Measurements from ENCODE around the gene CUTA. TPM values are rescaled to one million over a fixed set of nuclear protein-coding genes. Genes with fewer than 3 reads are reported as not detected.

The CUTA gene
- total RNA-seq, 1 donor from 2014 or later, result 59.1 TPM

GRCh38 chr6:33420491-33421343, 2.8 kb upstream of the CUTA start:
- DNase-seq, result no peak

GRCh38 chr6:33419580-33420490, 1.9 kb upstream of the CUTA start, which contains the start of gene SYNGAP1:
Gene SYNGAP1 (plus strand): TSS chr6:33420065. CDS start chr6:33420265, 200 bp downstream.
- peak; percentile 59 for DNase-seq

- DNase-seq, result no peak
These were observed 884 bp upstream of the CUTA start for GRCh38 chr6:33418690-33419291.

- no peak for DNase-seq
These were observed 592 bp downstream of the CUTA start for GRCh38 chr6:33417128-33417902.

- no peak for DNase-seq
These were observed 1.4 kb downstream of the CUTA start for GRCh38 chr6:33416386-33417127.

- no peak for DNase-seq
These were observed 2.1 kb downstream of the CUTA start for GRCh38 chr6:33415831-33416230.

GRCh38 chr6:33414592-33415271, 3.2 kb downstream of the CUTA start:
- no peak for DNase-seq

GRCh38 chr6:33413241-33414120, 4.4 kb downstream of the CUTA start:
- DNase-seq, result no peak

GRCh38 chr6:33412140-33413009, 5.5 kb downstream of the CUTA start:
- no peak for DNase-seq

- no peak for DNase-seq
These were observed 6.3 kb downstream of the CUTA start for GRCh38 chr6:33411632-33412005.

- DNase-seq, result peak; percentile 73
These were observed 6.9 kb downstream of the CUTA start, which contains the start of gene PHF1 for GRCh38 chr6:33410711-33411631. Gene PHF1 (plus strand): TSS chr6:33411014. CDS start chr6:33412264, 1,250 bp downstream.

GRCh38 chr6:33410050-33410710, 7.7 kb downstream of the CUTA start:
- DNase-seq, result peak; percentile 97

GRCh38 chr6:33407132-33407718, 10.7 kb downstream of the CUTA start:
- DNase-seq, result no peak

- no peak for DNase-seq
These were observed 11.8 kb downstream of the CUTA start for GRCh38 chr6:33406126-33406525.

GRCh38 chr6:33405386-33405940, 12.4 kb downstream of the CUTA start:
- no peak for DNase-seq

GRCh38 chr6:33404884-33405283, 13.0 kb downstream of the CUTA start:
- no peak for DNase-seq
